HG02981 (cell line): ENCODE results near the gene INSRR.

ENCODE experiments used
- ATAC-seq: cut with Tn5 transposase; IDR thresholded peaks from one replicate; pipeline ENCODE4 v1.9.1; 2021; ENCODE audit warnings: mild to moderate bottlenecking, moderate library complexity; ENCODE audit not compliant: unreplicated experiment

Gene INSRR

GRCh38 chr1:156876281-156876680, 17.4 kb upstream of the INSRR start:
- no peak for ATAC-seq

DNA sequence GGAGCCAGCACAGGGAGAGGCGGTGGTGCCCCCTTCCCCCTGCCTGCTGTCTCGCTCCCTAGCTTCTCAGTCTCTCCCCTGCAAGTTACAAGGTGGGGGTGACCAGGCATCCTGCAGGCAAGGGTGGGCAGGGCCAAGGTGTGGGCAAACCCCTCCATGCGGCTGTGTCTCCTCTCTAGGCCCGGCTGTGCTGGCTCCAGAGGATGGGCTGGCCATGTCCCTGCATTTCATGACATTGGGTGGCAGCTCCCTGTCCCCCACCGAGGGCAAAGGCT, 16.4 kb upstream of the INSRR start:
- ATAC-seq = no peak

- ATAC-seq = no peak
Measured at GRCh38 chr1:156874572-156875340, 15.8 kb upstream of the INSRR start.

- ATAC-seq = no peak
Measured at GRCh38 chr1:156874142-156874541, 15.2 kb upstream of the INSRR start.

DNA sequence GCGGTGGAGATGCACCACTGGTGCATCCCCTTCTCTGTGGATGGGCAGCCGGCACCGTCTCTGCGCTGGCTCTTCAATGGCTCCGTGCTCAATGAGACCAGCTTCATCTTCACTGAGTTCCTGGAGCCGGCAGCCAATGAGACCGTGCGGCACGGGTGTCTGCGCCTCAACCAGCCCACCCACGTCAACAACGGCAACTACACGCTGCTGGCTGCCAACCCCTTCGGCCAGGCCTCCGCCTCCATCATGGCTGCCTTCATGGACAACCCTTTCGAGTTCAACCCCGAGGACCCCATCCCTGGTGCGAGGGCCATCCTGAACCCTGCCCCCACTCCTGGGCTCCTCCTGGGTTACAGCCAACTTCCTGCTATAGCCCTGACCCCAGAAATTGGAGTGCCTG, 14.7 kb upstream of the INSRR start:
- ATAC-seq = no peak

GRCh38 chr1:156869455-156869854, 10.5 kb upstream of the INSRR start:
- ATAC-seq = no peak

GRCh38 chr1:156868341-156868740, 9.4 kb upstream of the INSRR start:
- no peak for ATAC-seq

DNA sequence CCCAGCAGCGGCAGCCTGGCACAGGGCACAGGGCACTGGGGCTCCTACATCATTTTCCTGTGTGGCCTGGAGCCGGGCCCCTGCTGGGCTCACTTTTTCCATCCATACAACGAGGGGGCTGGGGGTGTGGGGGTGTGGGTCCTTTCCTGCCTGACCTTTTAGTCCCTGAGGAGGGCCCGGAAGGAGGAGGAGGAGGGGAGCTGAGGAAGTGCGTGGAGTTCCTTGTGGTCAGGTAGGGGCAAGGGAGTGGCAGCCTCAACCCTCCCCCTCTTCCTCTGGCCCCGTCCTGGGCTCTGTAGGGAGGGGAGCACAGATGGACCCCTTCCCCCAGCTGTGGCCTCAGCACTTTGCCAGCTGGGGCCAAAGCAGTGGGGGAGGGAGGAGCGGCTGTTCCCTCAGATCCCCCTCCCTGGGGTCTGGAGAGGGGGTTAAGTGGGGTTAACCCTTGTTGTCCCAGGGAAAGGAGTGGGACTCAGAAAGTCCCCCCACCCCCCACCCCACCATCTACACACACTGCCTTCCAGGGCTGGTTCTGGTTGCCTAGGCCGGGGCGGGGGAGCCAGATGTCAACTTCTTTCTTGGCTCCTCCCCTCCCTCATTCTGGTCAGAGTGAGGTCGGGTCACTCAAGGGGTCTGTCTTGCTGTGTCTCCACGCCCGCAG, 7.5 kb upstream of the INSRR start:
- ATAC-seq = no peak

DNA sequence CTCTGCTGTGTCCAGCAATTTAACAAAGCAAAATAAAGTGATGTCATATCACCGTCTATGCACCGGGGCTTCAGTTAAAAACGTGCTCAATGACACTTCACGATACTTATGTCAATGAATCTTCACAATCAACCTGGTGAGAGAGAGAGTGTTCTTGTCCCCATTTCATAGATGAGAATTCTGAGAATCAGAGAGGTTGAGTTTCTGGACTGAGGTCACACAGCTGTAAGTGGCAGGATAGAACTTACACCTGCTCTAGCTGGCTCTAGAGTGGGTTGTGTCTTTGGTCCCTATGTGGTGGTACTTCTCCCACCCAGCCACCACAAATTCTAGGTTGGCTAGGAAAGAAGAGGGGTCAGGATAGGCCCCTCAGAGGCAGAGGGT, 6.9 kb upstream of the INSRR start:
- no peak for ATAC-seq

DNA sequence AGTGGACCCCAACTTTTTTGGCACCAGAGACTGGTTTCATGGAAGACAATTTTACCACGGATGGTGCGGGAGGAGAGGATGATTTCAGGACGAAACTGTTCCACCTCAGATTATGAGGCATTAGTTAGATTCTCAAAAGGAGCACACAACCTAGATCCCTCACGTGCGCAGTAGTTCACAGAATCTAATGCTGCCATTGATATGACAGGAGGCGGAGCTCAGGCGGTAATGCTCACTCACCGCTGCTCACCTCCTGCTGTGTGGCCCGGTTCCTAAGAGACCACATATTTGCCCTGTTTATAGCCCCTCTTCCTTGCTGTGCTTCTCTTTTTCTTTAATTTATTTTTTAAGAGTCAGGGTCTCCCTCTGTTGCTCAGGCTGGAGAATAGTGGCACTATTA, 6.3 kb upstream of the INSRR start:
- ATAC-seq = no peak

GRCh38 chr1:156864796-156865195, 5.9 kb upstream of the INSRR start:
- ATAC-seq = no peak

DNA sequence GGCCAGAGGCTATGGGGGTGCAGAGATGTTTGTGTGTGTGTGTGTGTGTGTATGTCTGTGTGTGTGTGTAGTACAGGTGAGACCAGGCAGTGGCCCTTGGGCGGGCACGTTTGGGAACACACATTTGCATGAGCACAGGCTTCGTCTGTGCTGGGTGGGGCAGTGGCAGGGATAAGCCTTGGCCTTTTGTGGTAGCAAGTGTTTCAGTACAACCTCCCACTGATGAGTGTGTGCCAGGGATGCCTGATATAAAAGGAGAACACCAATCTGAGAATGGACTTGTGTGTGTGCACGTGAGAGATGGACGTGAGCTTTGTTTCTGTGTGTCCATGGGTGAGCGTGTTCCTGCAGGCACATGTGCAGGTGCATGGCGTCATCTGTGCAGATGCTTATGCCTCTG, 4.7 kb upstream of the INSRR start:
- no peak for ATAC-seq

DNA sequence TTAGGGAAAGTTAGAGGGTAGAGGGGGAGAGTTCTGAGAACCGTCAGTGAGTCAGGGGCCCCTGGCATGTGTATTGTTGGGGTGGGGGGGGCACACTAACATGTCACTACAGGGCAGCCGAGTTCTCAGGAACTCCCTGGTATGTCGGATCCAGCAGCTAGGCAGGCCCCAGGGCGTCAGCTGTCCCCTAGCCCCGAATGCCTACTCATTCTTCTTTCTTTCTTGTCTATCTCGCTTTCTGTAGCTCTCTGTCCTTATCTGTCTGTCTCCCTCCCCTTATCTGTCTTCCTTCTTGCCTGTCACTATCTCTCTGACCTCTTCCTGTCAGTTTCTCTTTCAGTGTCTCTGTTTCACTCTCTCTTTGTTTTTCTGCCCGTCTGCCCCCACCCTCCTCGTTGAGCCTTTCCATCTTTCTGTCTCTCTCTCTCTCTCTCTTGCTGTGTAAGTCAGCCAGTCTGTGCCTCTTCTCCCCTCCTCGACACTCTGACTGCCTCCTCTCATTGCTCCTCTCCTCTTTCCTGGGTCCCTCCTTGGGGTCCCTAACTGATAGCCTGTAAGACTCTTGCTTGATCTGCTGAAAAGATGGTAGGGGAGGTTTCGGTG, 4.2 kb upstream of the INSRR start:
- no peak for ATAC-seq

- ATAC-seq = no peak
Measured at GRCh38 chr1:156862584-156862983, 3.7 kb upstream of the INSRR start.

DNA sequence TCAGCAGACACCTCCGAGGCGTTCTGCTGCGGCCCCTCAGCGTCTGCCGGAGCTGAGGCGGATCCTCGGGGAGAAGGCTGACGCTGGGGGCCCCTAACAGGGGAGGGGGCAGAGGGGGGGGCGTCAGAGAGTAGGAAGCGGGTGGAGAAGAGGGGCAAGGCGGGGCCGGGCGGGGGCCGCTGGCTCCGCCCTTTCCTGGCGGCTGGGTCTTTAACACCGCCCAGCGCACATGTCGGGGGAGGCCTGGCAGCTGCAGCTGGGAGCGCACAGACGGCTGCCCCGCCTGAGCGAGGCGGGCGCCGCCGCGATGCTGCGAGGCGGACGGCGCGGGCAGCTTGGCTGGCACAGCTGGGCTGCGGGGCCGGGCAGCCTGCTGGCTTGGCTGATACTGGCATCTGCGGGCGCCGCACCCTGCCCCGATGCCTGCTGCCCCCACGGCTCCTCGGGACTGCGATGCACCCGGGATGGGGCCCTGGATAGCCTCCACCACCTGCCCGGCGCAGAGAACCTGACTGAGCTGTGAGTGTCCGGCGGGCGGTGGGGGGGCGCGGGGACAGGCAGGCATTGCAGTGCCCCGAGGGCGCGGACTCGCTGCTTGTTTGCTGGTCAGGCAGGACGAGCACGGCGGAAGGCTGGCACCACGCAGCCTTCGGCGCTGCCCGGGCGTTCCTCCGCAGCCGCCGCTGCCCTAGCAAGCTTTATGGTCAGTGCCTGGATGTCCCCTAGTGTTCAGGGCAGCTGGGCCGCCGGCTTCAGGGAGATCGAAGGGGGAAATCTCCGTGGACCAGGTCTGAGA, 1.9 kb upstream of the INSRR start, which contains the start of gene NTRK1:
Gene NTRK1, plus strand, starts transcription at position 238 of the 796 bp plus-strand sequence. Its CDS starts 70 bp downstream, at position 308.
- no peak for ATAC-seq

GRCh38 chr1:156860113-156860627, 1.3 kb upstream of the INSRR start:
- no peak for ATAC-seq

DNA sequence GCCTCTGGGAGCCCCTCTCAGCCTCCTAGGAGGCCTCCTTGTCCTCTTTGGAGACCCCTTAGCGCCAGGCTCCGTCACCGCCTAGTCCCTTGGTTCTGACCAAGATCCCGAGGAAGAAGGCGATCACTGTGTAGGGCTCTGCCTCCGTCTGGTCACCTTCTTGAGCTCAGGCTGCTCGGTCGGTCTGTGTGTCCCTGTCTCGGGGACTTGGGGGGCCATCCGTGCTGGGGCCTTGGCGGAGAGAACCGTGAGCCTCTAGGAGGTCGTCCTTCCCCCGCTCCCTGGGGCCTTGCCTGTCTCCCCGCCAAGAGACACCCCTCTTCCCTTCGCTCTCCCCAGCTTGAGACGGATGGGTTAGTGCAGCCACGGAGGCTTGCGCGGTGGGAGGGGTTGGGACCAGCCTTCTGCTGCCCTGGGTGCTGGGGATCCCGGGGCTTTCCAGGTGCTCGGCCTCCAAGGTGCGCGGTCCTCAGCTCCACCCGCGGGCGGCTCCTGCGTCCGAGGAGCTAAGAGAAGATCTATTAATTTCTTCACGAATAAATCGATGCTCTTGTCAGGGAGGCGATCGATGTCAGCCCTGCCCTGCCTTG, 701 bp upstream of the INSRR start:
- ATAC-seq = no peak

GRCh38 chr1:156858555-156858956, 361 bp downstream of the INSRR start:
- ATAC-seq = no peak

DNA sequence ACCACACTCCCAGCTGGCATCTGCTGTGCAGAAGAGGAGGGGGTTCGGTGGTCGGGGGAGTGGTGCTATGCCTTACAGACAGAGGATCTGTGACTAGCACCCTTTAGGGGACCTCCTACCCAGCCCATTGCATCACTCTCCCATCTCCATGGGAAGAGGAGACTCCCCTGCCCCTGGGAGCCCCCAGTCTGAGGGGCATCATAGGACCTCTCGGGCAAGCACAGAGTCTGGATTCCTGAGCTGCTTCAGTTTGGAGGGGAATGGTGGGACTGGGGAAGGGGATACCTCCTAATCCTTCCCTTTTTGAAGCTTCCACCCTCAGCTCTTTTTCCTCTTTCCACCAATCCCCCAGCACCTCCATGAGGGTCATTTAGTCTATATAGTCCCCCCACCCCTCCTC, 1.4 kb downstream of the INSRR start:
- no peak for ATAC-seq

DNA sequence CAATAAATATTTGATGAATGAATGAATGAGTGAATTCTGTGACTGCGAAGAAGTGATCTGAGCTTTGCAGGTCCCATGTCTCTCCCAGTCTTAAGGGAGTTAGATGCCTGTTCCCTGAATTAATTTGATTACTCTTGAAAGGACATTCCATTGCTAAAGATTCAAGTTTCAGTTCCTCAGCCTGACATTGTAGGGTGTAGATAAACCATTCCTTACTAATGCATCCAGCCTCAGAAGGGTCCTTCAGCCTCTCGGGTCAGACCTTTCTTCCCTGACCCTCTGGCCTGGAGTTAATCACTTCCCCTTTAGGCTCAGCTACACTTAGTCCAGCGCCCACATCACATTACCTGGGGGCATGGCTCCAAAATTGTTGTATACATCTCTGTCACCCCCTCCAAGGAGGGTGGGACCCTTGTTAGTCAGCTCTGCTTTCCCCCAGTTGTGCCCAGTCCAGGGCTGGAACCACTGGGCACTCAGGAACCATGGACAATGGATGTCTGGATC, 2.6 kb downstream of the INSRR start:
- ATAC-seq = no peak

DNA sequence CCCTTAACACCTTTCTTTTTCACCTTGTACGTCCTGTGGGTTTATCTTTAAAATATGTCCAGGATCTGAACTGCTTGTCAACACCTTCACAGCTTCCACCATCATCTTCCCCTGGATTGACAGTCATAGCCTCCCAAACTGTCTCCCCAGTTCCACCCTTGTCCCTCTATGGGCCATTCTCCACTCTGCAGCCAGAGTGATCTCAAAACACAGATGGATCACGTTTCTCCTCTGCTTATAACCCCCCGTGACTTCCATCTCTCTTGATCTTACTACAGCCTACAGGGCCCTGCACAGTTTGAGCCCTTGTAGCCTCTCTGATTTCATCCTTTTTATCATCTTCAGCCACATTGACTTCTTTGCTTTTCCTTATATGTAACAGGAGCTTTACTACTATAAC, 4.3 kb downstream of the INSRR start:
- ATAC-seq = no peak
